Effector memory CD4-positive, alpha-beta T cell (primary cell): ENCODE data around the gene PTPRH.
"Not testable (repeated sequence)": the region's sequence is repeated elsewhere in the genome, so short reads cannot be mapped to it uniquely, and the experiment has no call there.

Source experiments
- DNase-seq, 3 donors: peaks; one replicate each; pipeline ENCODE4 v3.0.0-alpha.2; 2020
- H3K27ac ChIP-seq: 2 replicates; pipeline ENCODE4 v1.7.0; 2013; ENCODE audit warnings: mild to moderate bottlenecking, low read length, moderate library complexity; ENCODE audit not compliant: insufficient read depth, poor library complexity, severe bottlenecking
- H3K27me3 ChIP-seq: replicated peaks from 2 replicates; pipeline ENCODE4 v1.7.0; 2013; ENCODE audit warnings: mild to moderate bottlenecking, low read length; ENCODE audit not compliant: insufficient read depth, control insufficient read depth, poor library complexity, severe bottlenecking
- H3K36me3 ChIP-seq: 2 replicates; pipeline ENCODE4 v1.7.0; 2013; ENCODE audit warnings: mild to moderate bottlenecking, low read length, moderate library complexity; ENCODE audit not compliant: control insufficient read depth, insufficient read depth
- H3K4me1 ChIP-seq: 2 replicates; pipeline ENCODE4 v1.7.0; 2013; ENCODE audit warnings: low read length, mild to moderate bottlenecking; ENCODE audit not compliant: control insufficient read depth, insufficient read depth, poor library complexity, severe bottlenecking
- H3K4me3 ChIP-seq: 2 replicates; pipeline ENCODE4 v1.7.0; 2013; ENCODE audit warnings: low read length, low read depth, mild to moderate bottlenecking; ENCODE audit not compliant: insufficient read depth, poor library complexity, severe bottlenecking
- H3K9me3 ChIP-seq: 2 replicates; pipeline ENCODE4 v1.7.0; 2013; ENCODE audit warnings: mild to moderate bottlenecking, low read length, moderate library complexity; ENCODE audit not compliant: control insufficient read depth

PTPRH gene

GRCh38 chr19:55209693-55210472 lies 582 bp upstream of the PTPRH start:
- H3K27ac ChIP-seq = no peak overlapping the region

GRCh38 chr19:55206664-55207500 lies 2.4 kb downstream of the PTPRH start:
- Histone ChIP-seq H3K4me3 (no peak overlapping the region), H3K27me3 (peaks cover 5% of the 10 kb centered on the region), H3K9me3 (no peaks in the 10 kb centered on the region), H3K4me1 (no peaks in the 10 kb centered on the region), H3K27ac (no peak overlapping the region), H3K36me3 (no peaks in the 10 kb centered on the region)
- DNase-seq = no peak

More at GRCh38 chr19:55209693-55210472, 582 bp upstream of the PTPRH start:
- Histone ChIP-seq H3K4me1 (no peaks in the 10 kb centered on the region), H3K4me3 (no peak overlapping the region), H3K9me3 (peaks cover 4% of the 10 kb centered on the region), H3K36me3 (no peaks in the 10 kb centered on the region), H3K27me3 (peaks cover 5% of the 10 kb centered on the region)
- no peak for DNase-seq

DNA sequence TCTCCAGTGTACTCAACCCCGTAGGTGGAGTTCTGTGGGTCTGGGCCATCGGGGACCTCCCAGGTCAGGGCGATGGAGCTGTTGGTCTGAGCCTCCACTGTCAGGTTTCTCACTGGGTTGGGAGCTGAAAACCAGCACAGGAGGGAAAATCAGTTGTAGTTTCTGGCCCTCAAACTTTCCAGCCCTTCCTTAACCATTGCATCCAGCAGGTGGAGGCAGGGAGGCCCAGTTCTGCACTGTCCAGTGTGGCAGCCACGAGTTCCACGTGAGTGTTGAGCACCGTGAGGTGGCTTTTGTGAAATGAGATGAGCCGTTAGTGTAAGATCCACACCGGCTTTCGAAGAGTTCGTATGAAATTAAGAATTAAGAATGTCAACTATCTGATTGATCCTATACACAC lies 7.1 kb downstream of the PTPRH start:
- not testable (repeated sequence) for H3K36me3 ChIP-seq, H3K9me3 ChIP-seq, DNase-seq, H3K27me3 ChIP-seq, H3K4me3 ChIP-seq, H3K27ac ChIP-seq, H3K4me1 ChIP-seq

- Histone ChIP-seq H3K27me3 (no peaks in the 10 kb centered on the region), H3K36me3 (no peaks in the 10 kb centered on the region), H3K9me3 (no peaks in the 10 kb centered on the region), H3K4me3 (no peak overlapping the region), H3K27ac (no peak overlapping the region), H3K4me1 (no peaks in the 10 kb centered on the region)
- no peak for DNase-seq
These were observed 9.6 kb downstream of the PTPRH start for GRCh38 chr19:55199620-55200204.

- H3K4me3 ChIP-seq = no peak overlapping the region
- no peaks in the 10 kb centered on the region for H3K4me1 ChIP-seq
- no peak for DNase-seq
- no peak overlapping the region for H3K27ac ChIP-seq
- no peaks in the 10 kb centered on the region for H3K27me3 ChIP-seq
- no peaks in the 10 kb centered on the region for H3K36me3 ChIP-seq
- no peaks in the 10 kb centered on the region for H3K9me3 ChIP-seq
These were observed 10.7 kb downstream of the PTPRH start for GRCh38 chr19:55198651-55199050.

DNA sequence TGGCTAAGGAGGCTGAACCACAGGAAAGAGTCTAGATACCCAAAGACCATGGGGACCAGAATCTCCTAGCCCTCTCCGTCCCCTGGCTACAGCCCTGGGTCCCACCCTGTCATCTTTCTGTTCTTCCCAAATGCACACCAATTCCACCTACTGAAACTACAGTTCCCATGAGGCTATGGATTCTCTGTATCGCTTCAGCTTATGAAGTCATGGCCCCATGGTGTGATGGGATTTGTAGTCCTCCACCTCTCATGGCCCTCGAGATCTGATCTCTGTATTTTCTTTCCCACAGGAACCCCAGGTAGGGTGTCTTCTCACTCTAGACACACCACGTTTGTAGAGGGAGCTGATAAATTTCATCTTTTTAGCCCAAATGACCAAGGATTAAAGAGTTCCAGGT lies 11.8 kb downstream of the PTPRH start:
- H3K27me3 ChIP-seq = no peaks in the 10 kb centered on the region
- DNase-seq = no peak
- H3K4me3 ChIP-seq = no peak overlapping the region
- H3K36me3 ChIP-seq = no peaks in the 10 kb centered on the region
- no peaks in the 10 kb centered on the region for H3K9me3 ChIP-seq
- no peaks in the 10 kb centered on the region for H3K4me1 ChIP-seq
- no peak overlapping the region for H3K27ac ChIP-seq

GRCh38 chr19:55196803-55197202 lies 12.5 kb downstream of the PTPRH start:
- Histone ChIP-seq H3K27ac (no peak overlapping the region), H3K27me3 (no peaks in the 10 kb centered on the region), H3K4me1 (no peaks in the 10 kb centered on the region), H3K4me3 (no peak overlapping the region), H3K9me3 (no peaks in the 10 kb centered on the region), H3K36me3 (no peaks in the 10 kb centered on the region)
- no peak for DNase-seq

- no peaks in the 10 kb centered on the region for H3K4me1 ChIP-seq
- H3K36me3 ChIP-seq = no peaks in the 10 kb centered on the region
- H3K4me3 ChIP-seq = no peak overlapping the region
- no peak for DNase-seq
- H3K27me3 ChIP-seq = no peaks in the 10 kb centered on the region
- no peaks in the 10 kb centered on the region for H3K9me3 ChIP-seq
- H3K27ac ChIP-seq = no peak overlapping the region
These were observed 15.8 kb downstream of the PTPRH start for GRCh38 chr19:55193481-55193880.

DNA sequence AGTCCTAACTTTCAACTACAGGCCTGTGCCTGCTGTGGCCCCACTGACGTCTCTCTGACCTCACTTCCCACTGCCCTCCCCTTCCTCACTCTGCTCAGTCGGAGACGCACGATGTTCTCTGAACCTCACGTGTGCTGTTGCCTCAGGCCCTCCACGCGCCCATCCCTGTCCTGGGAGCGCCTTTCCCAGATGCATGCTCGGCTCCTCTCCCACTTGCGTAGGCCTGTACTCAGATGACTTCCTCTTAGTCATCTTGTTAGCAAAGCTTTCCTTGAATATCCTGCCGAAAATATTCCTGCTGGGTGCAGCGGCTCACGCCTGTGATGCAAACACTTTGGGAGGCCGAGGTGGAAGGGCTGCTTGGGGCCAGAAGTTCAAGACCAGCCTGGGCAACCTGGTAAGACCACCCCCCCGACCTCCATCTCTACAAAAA lies 19.9 kb downstream of the PTPRH start:
- Histone ChIP-seq H3K27me3 (no peaks in the 10 kb centered on the region), H3K9me3 (no peaks in the 10 kb centered on the region), H3K36me3 (no peaks in the 10 kb centered on the region), H3K27ac (no peak overlapping the region), H3K4me3 (no peak overlapping the region), H3K4me1 (no peaks in the 10 kb centered on the region)
- no peak for DNase-seq

- no peaks in the 10 kb centered on the region for H3K4me1 ChIP-seq
- H3K4me3 ChIP-seq = no peak overlapping the region
- H3K9me3 ChIP-seq = no peaks in the 10 kb centered on the region
- no peaks in the 10 kb centered on the region for H3K36me3 ChIP-seq
- DNase-seq = no peak
- no peak overlapping the region for H3K27ac ChIP-seq
- no peaks in the 10 kb centered on the region for H3K27me3 ChIP-seq
These were observed 20.7 kb downstream of the PTPRH start for GRCh38 chr19:55188625-55189024.
